HG03097 (cell line): Measurements from ENCODE around the gene TRMT1.

Source experiments
- ATAC-seq: cut with Tn5 transposase; IDR thresholded peaks from one replicate; pipeline ENCODE4 v1.9.1; 2021; ENCODE audit not compliant: unreplicated experiment, low FRiP score

Gene TRMT1

DNA sequence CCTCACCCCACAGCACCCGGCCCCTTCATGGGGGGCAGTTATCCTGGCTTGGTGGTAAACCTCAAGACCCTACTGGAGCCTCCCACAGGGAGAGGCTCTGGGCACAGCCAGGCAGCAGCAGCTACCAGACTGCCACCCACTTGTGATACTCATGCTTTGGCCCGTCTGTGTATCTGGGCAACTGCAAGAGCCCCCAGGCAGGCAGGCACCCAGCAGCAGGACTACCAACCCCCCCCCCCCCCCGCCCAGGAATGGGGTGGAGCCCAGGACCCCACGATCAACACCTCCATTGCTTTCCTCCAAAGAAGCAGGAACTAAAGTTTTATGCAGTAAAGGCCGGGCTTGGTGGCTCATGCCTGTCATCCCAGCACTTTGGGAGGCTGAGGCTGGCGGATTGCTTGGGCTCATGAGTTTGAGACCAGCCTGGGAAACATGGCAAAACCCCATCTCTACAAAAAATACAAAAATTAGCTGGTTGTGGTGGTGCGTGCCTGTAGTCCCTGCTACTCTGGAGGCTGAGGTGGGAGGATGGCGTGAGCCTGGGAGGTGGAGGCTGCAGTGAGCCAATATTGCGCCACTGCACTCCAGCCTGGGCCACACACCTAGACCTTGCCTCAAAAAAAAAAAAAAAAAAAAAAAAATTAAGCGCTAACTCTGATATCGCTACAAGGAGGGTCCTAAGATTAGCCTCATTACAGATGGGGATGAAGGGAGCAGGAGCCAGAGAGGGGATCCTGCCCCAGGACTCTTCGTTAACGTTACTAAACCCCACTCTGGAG is 12.8 kb downstream of the TRMT1 start:
- no peak for ATAC-seq

DNA sequence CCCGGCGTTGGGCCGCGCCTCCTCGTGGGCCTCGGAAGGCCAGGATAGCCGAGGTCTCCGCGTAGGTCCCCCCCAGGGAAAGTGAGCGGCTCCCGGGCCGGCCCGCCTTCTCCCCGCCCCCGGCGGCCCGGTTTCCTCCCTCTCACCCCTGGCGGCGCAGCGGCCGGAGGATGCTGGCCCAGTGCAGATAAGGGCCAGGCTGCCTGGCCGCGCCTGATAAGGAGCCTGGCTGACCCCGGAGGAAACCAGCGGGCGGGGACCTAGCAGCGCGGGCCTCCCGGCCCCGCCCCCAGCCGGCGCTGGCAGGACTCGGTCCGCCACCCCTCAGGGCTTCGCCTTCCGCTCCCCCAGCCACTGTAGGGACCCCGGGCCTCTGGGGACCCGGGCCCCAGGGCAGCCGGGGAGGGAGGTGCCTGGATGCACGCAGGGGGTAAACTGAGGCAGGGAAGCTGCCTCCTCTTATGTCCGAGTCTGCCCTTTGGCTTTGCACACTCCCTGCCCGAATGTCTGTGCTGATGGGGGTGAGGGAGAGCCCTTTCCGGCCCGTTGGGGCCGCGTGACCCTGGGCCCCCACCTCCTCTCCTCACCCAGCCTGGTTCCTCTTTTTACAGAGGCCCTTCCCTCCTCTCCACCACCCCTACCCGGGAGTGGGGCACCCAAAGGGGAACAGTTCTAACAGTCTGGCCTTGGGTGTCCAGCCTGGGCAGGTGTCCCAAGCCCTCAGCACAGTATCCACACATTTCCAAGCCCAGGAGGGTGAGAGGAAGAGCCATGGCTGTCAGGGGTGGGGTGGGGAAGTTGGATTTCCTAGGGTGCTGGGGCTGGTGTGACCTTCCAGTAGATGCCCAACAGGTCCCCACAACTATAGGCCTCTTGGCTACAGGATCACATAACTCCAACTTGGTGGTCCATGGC is 13.6 kb downstream of the TRMT1 start, which contains the start of gene LYL1:
LYL1 (minus strand) TSS at position 193 of the 915 bp plus-strand sequence. CDS start 1,687 bp downstream, outside the sequence.
- no peak for ATAC-seq

DNA sequence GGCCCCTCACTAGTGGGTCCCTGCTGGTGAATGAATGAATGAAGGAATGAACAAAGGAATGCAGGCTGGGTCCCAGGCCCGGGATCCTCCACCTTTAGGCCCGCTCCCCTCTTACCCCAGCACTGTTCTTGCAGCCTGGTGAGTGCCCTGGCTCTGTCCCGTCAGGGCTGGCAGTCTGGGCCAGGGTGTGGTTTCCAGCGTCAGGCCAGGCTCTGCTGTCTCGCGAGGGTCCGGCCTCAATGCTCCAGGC is 14.2 kb downstream of the TRMT1 start:
- no peak for ATAC-seq

DNA sequence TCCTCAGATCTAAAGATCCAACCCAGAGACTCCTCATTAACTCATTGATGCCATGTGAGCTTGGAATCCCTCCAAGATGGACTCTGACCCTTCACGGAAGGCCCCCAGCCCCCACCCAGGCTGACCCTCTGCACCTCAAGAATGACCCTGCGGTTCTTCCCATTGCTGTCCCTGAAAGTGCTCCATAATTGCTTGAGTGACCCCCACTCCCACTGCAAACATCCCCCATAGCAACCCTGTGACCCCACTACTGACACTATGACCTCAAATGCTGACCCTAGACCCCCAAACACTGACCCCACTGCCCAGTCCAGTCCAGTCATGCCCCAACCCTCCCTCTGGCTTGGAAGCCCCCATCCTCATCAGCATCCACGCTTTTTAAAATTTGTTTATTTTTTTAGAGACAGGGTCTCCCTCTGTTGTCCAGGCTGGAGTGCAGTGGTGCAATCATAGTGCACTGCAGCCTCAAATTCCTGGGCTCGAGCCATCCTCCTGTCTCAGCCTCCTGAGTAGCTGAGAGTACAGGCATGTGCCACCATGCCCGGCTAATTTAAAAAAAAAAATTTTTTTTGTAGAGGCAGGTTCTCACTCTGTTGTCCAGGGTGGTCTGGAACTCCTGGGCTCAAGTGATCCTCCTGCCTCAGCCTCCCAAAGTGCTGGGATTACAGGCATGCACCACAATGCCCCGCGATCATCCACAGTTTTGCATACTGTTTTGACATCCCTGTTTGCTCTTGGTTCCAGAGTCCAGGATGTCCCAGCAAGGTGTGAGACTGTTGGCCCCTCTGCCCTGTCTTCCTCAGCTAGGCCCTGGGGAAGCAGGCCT is 14.7 kb downstream of the TRMT1 start:
- ATAC-seq = no peak

GRCh38 chr19:13100841-13101589 is 15.5 kb downstream of the TRMT1 start:
- ATAC-seq = no peak

- no peak for ATAC-seq
Observed at GRCh38 chr19:13100031-13100588, 16.4 kb downstream of the TRMT1 start.

- ATAC-seq = no peak
Observed at GRCh38 chr19:13099073-13099999, 17.2 kb downstream of the TRMT1 start.

GRCh38 chr19:13098277-13099072 is 18.1 kb downstream of the TRMT1 start:
- ATAC-seq = no peak

DNA sequence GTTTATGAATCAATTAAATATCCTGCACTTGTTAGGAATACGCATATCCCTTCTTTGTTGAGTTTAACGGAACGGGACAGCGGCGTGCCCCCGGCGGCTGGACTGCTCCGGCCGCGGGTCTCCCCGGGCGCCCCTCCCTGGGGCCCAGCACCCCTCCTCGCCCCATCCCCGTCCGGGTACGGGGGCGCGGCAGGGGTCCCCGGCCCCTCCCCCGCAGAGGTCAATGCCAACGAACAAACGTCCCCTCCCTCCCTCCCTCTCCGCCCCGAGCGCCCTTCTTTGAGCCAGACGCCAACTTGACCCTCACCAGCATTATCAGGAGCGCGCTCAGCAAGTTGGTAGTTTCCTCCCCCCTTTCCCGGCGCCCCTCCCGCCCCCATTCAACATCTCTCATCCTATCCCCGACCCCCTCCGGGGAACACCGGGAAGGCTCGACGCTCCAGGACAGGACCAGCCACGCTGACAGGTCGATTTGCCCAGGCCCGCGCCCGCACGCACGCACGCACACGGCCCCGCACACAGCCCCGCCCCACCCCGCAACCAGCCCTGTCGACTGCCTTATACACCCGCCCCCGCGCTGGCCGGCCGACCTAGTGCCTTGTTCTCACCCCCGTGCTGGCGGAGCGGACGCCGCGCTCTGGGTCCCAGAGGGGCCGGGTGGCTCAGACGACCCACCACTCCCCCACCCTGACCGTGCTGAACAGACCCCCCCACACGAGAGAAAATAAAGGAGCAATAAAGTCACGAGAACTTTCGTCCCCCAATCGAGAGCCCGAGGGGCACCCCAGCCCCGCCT is 18.9 kb downstream of the TRMT1 start:
- ATAC-seq = no peak

DNA sequence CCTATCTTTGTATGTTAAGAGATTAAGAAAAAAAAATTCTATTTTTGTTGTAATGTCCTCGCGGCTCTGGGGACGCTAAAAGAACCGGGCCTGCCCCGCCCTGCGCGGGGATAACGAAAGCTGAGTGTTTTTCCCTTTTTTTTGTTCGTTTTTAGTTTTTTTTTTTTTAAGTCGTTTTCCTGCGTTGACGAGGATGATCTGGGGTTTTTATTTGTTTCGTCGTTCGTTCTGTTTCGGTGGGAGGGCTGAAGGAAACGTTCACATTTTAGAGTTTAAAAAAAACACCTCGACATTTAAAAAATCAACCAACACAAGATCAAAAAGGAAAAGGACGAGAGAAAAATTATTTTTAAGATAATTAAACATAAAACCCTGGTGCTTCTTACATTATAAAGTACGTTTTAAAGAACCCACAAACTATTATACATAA is 19.5 kb downstream of the TRMT1 start:
- no peak for ATAC-seq

- ATAC-seq = no peak
Observed at GRCh38 chr19:13095934-13096927, 20.3 kb downstream of the TRMT1 start.

DNA sequence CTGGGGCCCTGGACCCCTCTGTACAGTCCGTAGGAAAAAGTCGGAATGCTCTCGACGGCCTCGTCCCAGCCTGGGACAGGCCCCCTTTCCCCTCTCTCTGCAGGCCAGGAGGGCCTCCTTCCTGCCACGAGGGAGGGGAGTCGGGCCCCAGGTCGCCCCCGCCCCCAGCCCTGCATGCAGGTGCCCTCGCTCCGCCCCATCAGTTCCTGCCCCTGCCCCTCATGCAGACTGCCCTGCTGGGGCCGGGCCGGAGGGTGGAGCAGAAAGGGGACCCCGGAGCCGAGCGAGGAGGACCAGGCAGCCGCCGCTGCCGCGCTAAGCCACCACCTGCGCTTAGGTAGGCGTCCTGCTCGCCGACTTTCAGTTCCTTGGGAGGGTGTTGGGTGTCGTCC is 21.2 kb downstream of the TRMT1 start:
- no peak for ATAC-seq

DNA sequence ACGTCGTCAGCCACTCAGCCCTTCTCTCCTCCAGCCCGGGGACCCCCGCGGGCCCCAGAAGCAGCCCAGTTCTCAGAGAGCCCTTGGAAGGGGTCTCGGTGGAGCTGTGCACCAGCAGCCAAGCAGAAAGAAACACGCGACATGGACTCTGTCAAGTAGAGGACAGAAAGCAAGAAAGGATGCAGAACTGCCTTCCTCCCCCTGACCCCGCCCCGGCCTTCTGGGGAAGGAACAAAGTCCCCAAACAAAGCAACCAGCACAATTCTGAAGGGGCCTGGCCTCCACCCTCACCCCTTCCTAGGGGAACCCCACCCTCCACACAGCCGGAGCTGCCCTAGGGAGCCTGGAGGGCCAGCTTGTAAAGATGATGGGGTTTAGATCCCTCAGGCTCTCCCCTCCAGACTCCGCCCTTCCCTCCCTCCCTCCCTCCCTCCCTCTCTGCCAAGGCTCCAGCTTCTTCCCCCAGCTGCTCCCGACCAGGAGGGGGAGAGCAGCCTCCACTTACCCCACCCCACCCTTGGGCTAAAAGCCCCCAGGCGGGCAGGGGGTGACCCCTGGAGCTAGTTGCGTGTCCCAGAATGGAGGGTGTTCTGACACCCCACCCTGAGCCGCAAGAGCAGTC is 21.7 kb downstream of the TRMT1 start:
- no peak for ATAC-seq

GRCh38 chr19:13094106-13094504 is 22.4 kb downstream of the TRMT1 start:
- ATAC-seq = no peak

- no peak for ATAC-seq
Observed at GRCh38 chr19:13093407-13094105, 23.0 kb downstream of the TRMT1 start.
